ENCODE data around the gene DLG2.

DNA sequence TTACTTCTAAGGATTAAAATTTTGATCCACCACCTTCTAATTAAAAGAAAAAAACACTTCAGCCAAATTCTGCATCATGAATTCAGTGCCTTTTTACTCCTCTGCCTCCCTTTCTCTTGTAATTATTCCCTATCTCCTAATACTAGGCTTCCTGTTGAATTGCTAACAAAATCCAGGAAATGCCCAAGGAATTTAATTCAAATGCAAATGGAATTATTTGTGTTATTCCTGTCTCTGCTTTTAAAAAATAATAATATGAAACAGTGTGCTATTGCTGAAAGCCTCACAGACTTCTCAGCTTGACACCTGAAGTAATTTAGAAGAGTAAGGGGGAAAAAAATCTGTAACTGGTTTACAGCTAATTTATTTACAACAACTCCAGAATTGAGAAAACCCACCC lies 85.5 kb downstream of the DLG2 start:
- no peak for TF ChIP-seq EZH2phosphoT487 (IDR thresholded peaks at IDR 0.05; ENCODE audit: low read length)
- TF ChIP-seq, protein P1, sequence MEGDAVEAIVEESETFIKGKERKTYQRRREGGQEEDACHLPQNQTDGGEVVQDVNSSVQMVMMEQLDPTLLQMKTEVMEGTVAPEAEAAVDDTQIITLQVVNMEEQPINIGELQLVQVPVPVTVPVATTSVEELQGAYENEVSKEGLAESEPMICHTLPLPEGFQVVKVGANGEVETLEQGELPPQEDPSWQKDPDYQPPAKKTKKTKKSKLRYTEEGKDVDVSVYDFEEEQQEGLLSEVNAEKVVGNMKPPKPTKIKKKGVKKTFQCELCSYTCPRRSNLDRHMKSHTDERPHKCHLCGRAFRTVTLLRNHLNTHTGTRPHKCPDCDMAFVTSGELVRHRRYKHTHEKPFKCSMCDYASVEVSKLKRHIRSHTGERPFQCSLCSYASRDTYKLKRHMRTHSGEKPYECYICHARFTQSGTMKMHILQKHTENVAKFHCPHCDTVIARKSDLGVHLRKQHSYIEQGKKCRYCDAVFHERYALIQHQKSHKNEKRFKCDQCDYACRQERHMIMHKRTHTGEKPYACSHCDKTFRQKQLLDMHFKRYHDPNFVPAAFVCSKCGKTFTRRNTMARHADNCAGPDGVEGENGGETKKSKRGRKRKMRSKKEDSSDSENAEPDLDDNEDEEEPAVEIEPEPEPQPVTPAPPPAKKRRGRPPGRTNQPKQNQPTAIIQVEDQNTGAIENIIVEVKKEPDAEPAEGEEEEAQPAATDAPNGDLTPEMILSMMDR (IDR thresholded peaks at IDR 0.05; ENCODE audit: low read length) = no peak
- no peak for TF ChIP-seq EZH2 (optimal IDR thresholded peaks at IDR 0.05; ENCODE audit: low read depth, low read length)

All from MM.1S (cell line).